Tibial nerve (tissue), 4 donors: ENCODE results near the gene RUSC1. TPM values are rescaled to one million over a fixed set of nuclear protein-coding genes. Genes with fewer than 3 reads are reported as not detected.
"Not testable (repeated sequence)": the region's sequence is repeated elsewhere in the genome, so short reads cannot be mapped to it uniquely, and the experiment has no call there.

ENCODE experiments used
- DNase-seq, 2 donors: peaks; one replicate each; pipeline ENCODE4 v3.0.0-alpha.2; 2019; ENCODE audit warnings: low spot score in 2 of 2
- H3K27ac ChIP-seq, 4 donors: fragments of 200-600 bp; sonication (generic) in 3 of 4; one replicate each; pipeline ENCODE4 v1.5.1; 2017 to 2019; ENCODE audit warnings: mild to moderate bottlenecking in 1 of 4
- H3K27me3 ChIP-seq, 2 donors: fragments of 200-600 bp; sonication (generic) in 1 of 2; one replicate each; pipeline versions ENCODE4 v1.5.1 to v1.6.0; 2017 to 2019
- H3K36me3 ChIP-seq, 3 donors: fragments of 200-600 bp; sonication (generic); one replicate each; pipeline ENCODE4 v1.5.1; 2018 to 2019
- H3K4me1 ChIP-seq, 4 donors: fragments of 200-600 bp; sonication (generic) in 3 of 4; one replicate each; pipeline ENCODE4 v1.5.1; 2017 to 2019
- H3K4me3 ChIP-seq, 4 donors: fragments of 200-600 bp; sonication (generic) in 3 of 4; one replicate each; pipeline ENCODE4 v1.5.1; 2017 to 2019; ENCODE audit warnings: mild to moderate bottlenecking in 1 of 4, moderate library complexity in 1 of 4
- H3K9me3 ChIP-seq, 4 donors: fragments of 200-600 bp; sonication (generic) in 3 of 4; one replicate each; pipeline ENCODE4 v1.5.1; 2017 to 2019
- CTCF ChIP-seq, 5 experiments: fragments of 200-600 bp in 3 of 5; fragments of 450-650 bp in 2 of 5; sonication (generic) in 3 of 5; IDR thresholded peaks; one replicate each; pipeline ENCODE4 v1.5.1; 2016 to 2019; ENCODE audit warnings: antibody characterized with exemption in 5 of 5, mild to moderate bottlenecking in 3 of 5, moderate library complexity in 2 of 5
- EP300 ChIP-seq, 2 donors: sonication (generic); formaldehyde crosslinking; IDR thresholded peaks; one replicate each; pipeline ENCODE4 v1.6.1; 2017; ENCODE audit warnings: antibody characterized with exemption in 2 of 2, mild to moderate bottlenecking in 1 of 2
- POLR2A ChIP-seq, 2 donors: fragments of 450-650 bp; IDR thresholded peaks; one replicate each; pipeline ENCODE4 v1.6.1; 2017; ENCODE audit warnings: antibody characterized with exemption in 2 of 2, mild to moderate bottlenecking in 2 of 2, moderate library complexity in 2 of 2
- WGBS, 2 donors: methylation state at CpG; one replicate each; pipeline ENCODE4 v1.1.5; 2018; 5-methylcytosine and 5-hydroxymethylcytosine counted together
- total RNA-seq, 4 donors: library from RNA; depleted of rRNA; stranded (reverse); fragments of >200 nt; gene quantifications; one replicate each; pipeline ENCODE4 v1.1.0, GENCODE V29; 2016

RUSC1 gene
- total RNA-seq, 4 donors from 2014 or later, result 22.2 to 36.0 (median 26.5) TPM

GRCh38 chr1:155326631-155327037 is 5.9 kb downstream of the RUSC1 start:
- Histone ChIP-seq H3K36me3 (peaks cover 0 to 55% (median 0%) of the 10 kb centered on the region in 3 donors), H3K27me3 (no peaks in the 10 kb centered on the region), H3K9me3 (no peaks in the 10 kb centered on the region), H3K27ac (no peak overlapping the region), H3K4me1 (peaks cover 0 to 30% (median 18%) of the 10 kb centered on the region in 4 donors), H3K4me3 (no peak overlapping the region)
- no peak for DNase-seq
- 72 to 81% methylated on average over 5 to 7 of the region's 7 CpGs for WGBS, 2 donors
- TF ChIP-seq CTCF (IDR thresholded peaks at IDR 0.05), result no peak
- TF ChIP-seq EP300 (IDR thresholded peaks at IDR 0.05), result no peak
- TF ChIP-seq POLR2A (IDR thresholded peaks at IDR 0.05), result no peak

DNA sequence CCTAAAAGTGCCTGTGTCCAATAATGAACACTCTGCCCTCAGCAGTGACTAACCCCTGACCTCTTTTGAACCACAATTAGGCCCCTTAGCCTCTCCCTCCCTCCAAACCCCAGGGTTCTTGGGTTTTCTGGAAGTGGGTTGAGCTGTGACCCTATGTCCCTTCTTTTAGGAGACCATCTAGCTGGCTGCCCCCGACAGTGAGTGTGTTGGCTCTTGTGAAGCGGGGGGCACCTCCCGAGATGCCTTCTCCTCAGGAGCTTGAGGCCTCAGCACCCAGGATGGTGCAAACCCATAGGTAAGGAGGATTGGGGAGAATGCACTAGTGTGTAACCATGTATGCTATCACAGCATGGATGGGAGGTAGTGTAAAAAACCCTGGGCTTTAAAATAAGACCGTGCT is 7.3 kb downstream of the RUSC1 start:
- no peaks in the 10 kb centered on the region for H3K27me3 ChIP-seq
- no peak overlapping the region for H3K4me3 ChIP-seq
- H3K4me1 ChIP-seq, result peaks cover 0 to 22% (median 11%) of the 10 kb centered on the region in 4 donors
- DNase-seq, result no peak
- H3K9me3 ChIP-seq, result no peaks in the 10 kb centered on the region
- WGBS, 2 donors, result 86 to 90% methylated on average over 4 of the region's 4 CpGs
- TF ChIP-seq POLR2A (IDR thresholded peaks at IDR 0.05) (no peak), CTCF (IDR thresholded peaks at IDR 0.05) (no peak), EP300 (IDR thresholded peaks at IDR 0.05) (no peak)
- no peak overlapping the region for H3K27ac ChIP-seq
- H3K36me3 ChIP-seq, result peaks cover 0 to 59% (median 0%) of the 10 kb centered on the region in 3 donors

- peaks cover 0 to 22% (median 11%) of the 10 kb centered on the region in 4 donors for H3K4me1 ChIP-seq
- not testable (repeated sequence) for H3K4me3 ChIP-seq, H3K9me3 ChIP-seq, H3K27me3 ChIP-seq, DNase-seq, H3K27ac ChIP-seq
- peaks cover 0 to 62% (median 0%) of the 10 kb centered on the region in 3 donors for H3K36me3 ChIP-seq
- 79 to 85% methylated on average over 7 of the region's 7 CpGs for WGBS, 2 donors
Measured at GRCh38 chr1:155328856-155329255, 8.2 kb downstream of the RUSC1 start.

- Histone ChIP-seq H3K27ac (no peak overlapping the region), H3K4me1 (peaks cover 0 to 20% (median 9%) of the 10 kb centered on the region in 4 donors), H3K27me3 (no peaks in the 10 kb centered on the region), H3K4me3 (no peak overlapping the region), H3K36me3 (peaks cover 0 to 75% (median 0%) of the 10 kb centered on the region in 3 donors), H3K9me3 (no peaks in the 10 kb centered on the region)
- WGBS, 2 donors, result 87 to 88% methylated on average over 11 of the region's 11 CpGs
- no peak for DNase-seq
- no peak for TF ChIP-seq CTCF (IDR thresholded peaks at IDR 0.05)
- no peak for TF ChIP-seq EP300 (IDR thresholded peaks at IDR 0.05)
- TF ChIP-seq POLR2A (IDR thresholded peaks at IDR 0.05), result no peak
Measured at GRCh38 chr1:155329980-155330598, 9.4 kb downstream of the RUSC1 start.

- H3K9me3 ChIP-seq, result no peaks in the 10 kb centered on the region
- peaks cover 0 to 4% (median 0%) of the 10 kb centered on the region in 4 donors for H3K4me1 ChIP-seq
- H3K27ac ChIP-seq, result no peak overlapping the region
- H3K4me3 ChIP-seq, result no peak overlapping the region
- TF ChIP-seq POLR2A (IDR thresholded peaks at IDR 0.05) (no peak), CTCF (IDR thresholded peaks at IDR 0.05) (no peak), EP300 (IDR thresholded peaks at IDR 0.05) (no peak)
- H3K36me3 ChIP-seq, result peaks cover 0 to 82% (median 13%) of the 10 kb centered on the region in 3 donors
- WGBS, 2 donors, result 74 to 86% methylated on average over 1 of the region's 1 CpG
- DNase-seq, result no peak
- H3K27me3 ChIP-seq, result no peaks in the 10 kb centered on the region
Measured at GRCh38 chr1:155334962-155335361, 14.3 kb downstream of the RUSC1 start.
